ENCODE measurements around the gene TOPAZ1.

- no peak for TF ChIP-seq CTCF (IDR thresholded peaks at IDR 0.05)
- TF ChIP-seq POLR2A (IDR thresholded peaks at IDR 0.05) = no peak
Observed at GRCh38 chr3:44208086-44208485, 33.6 kb upstream of the TOPAZ1 start.

All from transverse colon (tissue), 3 donors.